IMR-90 (cell line): ENCODE results near the gene ORMDL3. TPM values are rescaled to one million over a fixed set of nuclear protein-coding genes. Genes with fewer than 3 reads are reported as not detected.

Experiments used
- ATAC-seq: fragments of 200-7000 bp; cut with Tn5 transposase; 2 replicates; pipeline ENCODE4 v1.9.1; 2020; ENCODE audit warnings: low read depth, mild to moderate bottlenecking, moderate library complexity
- BruUV-seq: library from RNA; stranded (reverse); fragments of 400-500 nt; replicated peaks from 2 replicates; lab custom pipeline; 2021; lab: Mats Ljungman, UMichigan
- CTCF ChIA-PET: fragments of 300-600 bp; formaldehyde crosslinking; extraction: SDS; loops from one replicate; lab custom pipeline; 2021; ENCODE audit warnings: antibody characterized with exemption; lab: Yijun Ruan, JAX
- POLR2A ChIA-PET: fragments of 300-600 bp; sonication (Branson Sonifier 250); formaldehyde crosslinking; loops from one replicate; lab custom pipeline; 2022; ENCODE audit warnings: antibody characterized with exemption; ENCODE audit not compliant: unreplicated experiment; lab: Charles Lee
- DNase-seq: peaks from one replicate; pipeline ENCODE4 v3.0.0; 2013
- H2AFZ ChIP-seq: replicated peaks from 2 replicates; pipeline ENCODE3; 2013; ENCODE audit warnings: low read length, mild to moderate bottlenecking; ENCODE audit not compliant: poor library complexity
- H2AK5ac ChIP-seq: 2 replicates; pipeline ENCODE4 v1.6.1; 2013; ENCODE audit warnings: low read depth, low read length, inconsistent platforms
- H2AK9ac ChIP-seq: replicated peaks from 2 replicates; pipeline ENCODE3; 2013; ENCODE audit warnings: mild to moderate bottlenecking, low read depth, low read length, moderate library complexity; ENCODE audit not compliant: poor library complexity
- H2BK120ac ChIP-seq: 2 replicates; pipeline ENCODE4 v1.6.1; 2013; ENCODE audit warnings: low read depth, low read length, inconsistent platforms
- H2BK15ac ChIP-seq: 3 replicates; pipeline ENCODE4 v1.6.1; 2013; ENCODE audit warnings: low read depth, low read length, inconsistent platforms
- H2BK20ac ChIP-seq: 2 replicates; pipeline ENCODE4 v1.6.1; 2013; ENCODE audit warnings: low read depth, mild to moderate bottlenecking, inconsistent platforms, low read length, moderate library complexity
- H2BK5ac ChIP-seq: 2 replicates; pipeline ENCODE4 v1.6.1; 2013; ENCODE audit warnings: mild to moderate bottlenecking, low read depth, low read length, inconsistent platforms; ENCODE audit not compliant: poor library complexity, severe bottlenecking
- H3K14ac ChIP-seq: replicated peaks from 2 replicates; pipeline ENCODE4 v1.6.1; 2013; ENCODE audit warnings: low read depth, low read length, inconsistent platforms
- H3K18ac ChIP-seq: 2 replicates; pipeline ENCODE4 v1.6.1; 2013; ENCODE audit warnings: low read depth, low read length, control low read depth
- H3K23ac ChIP-seq: 2 replicates; pipeline ENCODE4 v1.6.1; 2013; ENCODE audit warnings: low read depth, low read length, inconsistent platforms
- H3K27ac ChIP-seq: 2 replicates; pipeline ENCODE4 v1.5.1; 2013; ENCODE audit warnings: mild to moderate bottlenecking, control low read depth, low read length; ENCODE audit not compliant: insufficient read depth
- H3K27me3 ChIP-seq: 2 replicates; pipeline ENCODE4 v1.6.1; 2013; ENCODE audit warnings: low read length; ENCODE audit not compliant: control insufficient read depth, insufficient read depth
- H3K36me3 ChIP-seq: 2 replicates; pipeline ENCODE4 v1.6.1; 2013; ENCODE audit warnings: low read length, mixed read lengths; ENCODE audit not compliant: control insufficient read depth, insufficient read depth
- H3K4ac ChIP-seq: 2 replicates; pipeline ENCODE4 v1.6.1; 2013; ENCODE audit warnings: low read depth, low read length, inconsistent platforms
- H3K4me1 ChIP-seq: 2 replicates; pipeline ENCODE4 v1.6.1; 2013; ENCODE audit warnings: low read length, mixed read lengths; ENCODE audit not compliant: control insufficient read depth, insufficient read depth
- H3K4me2 ChIP-seq: 2 replicates; pipeline ENCODE4 v1.6.1; 2013; ENCODE audit warnings: low read depth, mild to moderate bottlenecking, control low read depth, low read length, moderate library complexity
- H3K4me3 ChIP-seq: 2 replicates; pipeline ENCODE4 v1.5.1; 2013; ENCODE audit warnings: low read depth, mild to moderate bottlenecking, control low read depth, low read length, moderate library complexity; ENCODE audit not compliant: insufficient read depth
- H3K56ac ChIP-seq: 2 replicates; pipeline ENCODE4 v1.6.1; 2013; ENCODE audit warnings: low read length, inconsistent platforms; ENCODE audit not compliant: insufficient read depth; ENCODE audit errors: extremely low read depth
- H3K79me1 ChIP-seq, 2 experiments: 2 replicates each; pipeline ENCODE4 v1.6.1; 2013; ENCODE audit warnings: low read length in 2 of 2, inconsistent platforms in 1 of 2, low read depth in 1 of 2
- H3K9ac ChIP-seq: 2 replicates; pipeline ENCODE4 v1.6.1; 2013; ENCODE audit warnings: low read depth, low read length, control low read depth
- H3K9me1 ChIP-seq: 2 replicates; pipeline ENCODE4 v1.6.1; 2013; ENCODE audit warnings: low read length, inconsistent platforms; ENCODE audit not compliant: insufficient read depth
- H3K9me3 ChIP-seq: 2 replicates; pipeline ENCODE4 v1.6.1; 2013; ENCODE audit warnings: low read length; ENCODE audit not compliant: control insufficient read depth, insufficient read depth
- H4K20me1 ChIP-seq: 2 replicates; pipeline ENCODE4 v1.6.1; 2013; ENCODE audit warnings: low read length, inconsistent platforms; ENCODE audit not compliant: insufficient read depth
- H4K5ac ChIP-seq: 2 replicates; pipeline ENCODE4 v1.6.1; 2013; ENCODE audit warnings: mild to moderate bottlenecking, low read depth, low read length, control low read depth
- H4K8ac ChIP-seq, 2 experiments: 2 replicates each; pipeline ENCODE4 v1.6.1; 2013; ENCODE audit warnings: low read depth in 2 of 2, low read length in 2 of 2, control low read depth in 1 of 2, inconsistent platforms in 1 of 2
- H4K91ac ChIP-seq: 2 replicates; pipeline ENCODE4 v1.6.1; 2013; ENCODE audit warnings: low read depth, low read length, inconsistent platforms; ENCODE audit not compliant: insufficient read depth
- CEBPB ChIP-seq: IDR thresholded peaks from 2 replicates; pipeline ENCODE4 v1.6.1; 2012; ENCODE audit warnings: low read depth, low read length, improper control_type of control experiment
- MAFK ChIP-seq: IDR thresholded peaks from 2 replicates; pipeline ENCODE4 v1.6.1; 2012; ENCODE audit warnings: low read depth, low read length, improper control_type of control experiment
- WGBS, 2 experiments: methylation state at CpG; one replicate each; pipeline versions ENCODE4 v1.1.5 to v1.1.7; 2013; ENCODE audit warnings: missing lambda C conversion rate in 2 of 2; ENCODE audit not compliant: insufficient read length in 1 of 2; ENCODE audit errors: extremely low coverage in 2 of 2; 5-methylcytosine and 5-hydroxymethylcytosine counted together
- dilution Hi-C: fragments of 300-500 bp; cut with HindIII; formaldehyde crosslinking; loops from one replicate; pipeline ENCODE4 v1.14.3; 2018; ENCODE audit warnings: low sequenced_read_pairs; ENCODE audit not compliant: unreplicated experiment
- in situ Hi-C: fragments of 300-500 bp; cut with MboI; formaldehyde crosslinking; loops from 3 replicates; pipeline ENCODE4 v1.14.3; 2019; ENCODE audit warnings: low sequenced_read_pairs, inconsistent platforms, mixed read lengths
- intact Hi-C: fragments of 100-400 bp; cut with micrococcal nuclease; formaldehyde crosslinking; loops from 2 replicates; pipeline ENCODE4 v1.10.0; 2022
- polyA plus RNA-seq, 3 experiments: library from polyadenylated mRNA; depleted of rRNA; stranded (reverse); fragments of >200 nt; gene quantifications; 2 replicates each; pipeline ENCODE4 v1.2.3, GENCODE V29; 2012; ENCODE audit warnings: low replicate concordance in 1 of 3
- total RNA-seq: library from RNA; depleted of rRNA; stranded (reverse); fragments of >200 nt; gene quantifications from 2 replicates; pipeline ENCODE4 v1.2.3, GENCODE V29; 2012

ORMDL3 gene
- total and polyA plus RNA-seq, 2 of the 4 experiments (the other 2 are of a cell fraction), result 45.7 to 78.6 TPM

- Histone ChIP-seq H2AFZ (no peak overlapping the region), H3K9me3 (no peaks in the 10 kb centered on the region), H3K27ac (no peak overlapping the region), H2BK20ac (no peak overlapping the region), H3K9me1 (no peaks in the 10 kb centered on the region), H3K27me3 (peaks cover 32% of the 10 kb centered on the region), H2AK9ac (no peak overlapping the region), H4K5ac (no peak overlapping the region), H4K8ac (no peak overlapping the region), H3K4me2 (peak overlapping the region; percentile 66; the same call in 1 of the 2 replicates), H4K91ac (no peak overlapping the region), H2BK5ac (no peak overlapping the region), H3K9ac (no peak overlapping the region), H3K4ac (no peak overlapping the region), H3K79me1 (no peaks in the 10 kb centered on the region), H3K18ac (peak overlapping the region; percentile 20; the same call in 1 of the 2 replicates), H3K23ac (no peak overlapping the region), H3K14ac (no peak overlapping the region), H4K20me1 (no peaks in the 10 kb centered on the region), H3K4me1 (no peaks in the 10 kb centered on the region), H3K36me3 (no peaks in the 10 kb centered on the region), H2BK15ac (no peak overlapping the region), H3K56ac (no peak overlapping the region), H3K4me3 (no peak overlapping the region; the same call in 1 of the 2 replicates), H2BK120ac (no peak overlapping the region), H2AK5ac (no peak overlapping the region)
- intact Hi-C loops (no loop called here), in situ Hi-C loops (loop anchor here (10.0 kb wide), 1 partner anchor 197 kb away; no protein-coding TSS in a partner anchor), dilution Hi-C loops (no loop called here)
- POLR2A ChIA-PET, result no interaction called here
- peak; percentile 78 for TF ChIP-seq MAFK
- no peak for TF ChIP-seq CEBPB
- BruUV-seq, result no TSS peak
- CTCF ChIA-PET, result no interaction called here
- whole genome bisulfite sequencing, 2 experiments, result no CpG with 5 or more reads among the region's 3 CpGs
- DNase-seq (peak; percentile 35), ATAC-seq (peak; percentile 84)
Measured at GRCh38 chr17:39972271-39972670, 44.9 kb upstream of the ORMDL3 start.
